Fibroblast of mammary gland (primary cell): Measurements from ENCODE around the gene GRIK3.

Experiments used
- DNase-seq: peaks from one replicate; pipeline ENCODE4 v3.0.0-alpha.2; 2010; ENCODE audit warnings: low read depth
- H3K4me3 ChIP-seq: 2 replicates; pipeline ENCODE4 v1.5.1; 2011; ENCODE audit warnings: low read depth, mild to moderate bottlenecking, low read length, moderate library complexity; ENCODE audit not compliant: control insufficient read depth
- TF ChIP-seq, protein P1 (sequence below): conservative IDR thresholded peaks from 2 replicates; pipeline ENCODE4 v1.5.1; 2011; ENCODE audit warnings: low read depth, low read length, inconsistent platforms; ENCODE audit not compliant: control insufficient read depth, insufficient read depth

Gene GRIK3

GRCh38 chr1:36787312-36787913 lies 246.9 kb downstream of the GRIK3 start:
- TF ChIP-seq, protein P1, sequence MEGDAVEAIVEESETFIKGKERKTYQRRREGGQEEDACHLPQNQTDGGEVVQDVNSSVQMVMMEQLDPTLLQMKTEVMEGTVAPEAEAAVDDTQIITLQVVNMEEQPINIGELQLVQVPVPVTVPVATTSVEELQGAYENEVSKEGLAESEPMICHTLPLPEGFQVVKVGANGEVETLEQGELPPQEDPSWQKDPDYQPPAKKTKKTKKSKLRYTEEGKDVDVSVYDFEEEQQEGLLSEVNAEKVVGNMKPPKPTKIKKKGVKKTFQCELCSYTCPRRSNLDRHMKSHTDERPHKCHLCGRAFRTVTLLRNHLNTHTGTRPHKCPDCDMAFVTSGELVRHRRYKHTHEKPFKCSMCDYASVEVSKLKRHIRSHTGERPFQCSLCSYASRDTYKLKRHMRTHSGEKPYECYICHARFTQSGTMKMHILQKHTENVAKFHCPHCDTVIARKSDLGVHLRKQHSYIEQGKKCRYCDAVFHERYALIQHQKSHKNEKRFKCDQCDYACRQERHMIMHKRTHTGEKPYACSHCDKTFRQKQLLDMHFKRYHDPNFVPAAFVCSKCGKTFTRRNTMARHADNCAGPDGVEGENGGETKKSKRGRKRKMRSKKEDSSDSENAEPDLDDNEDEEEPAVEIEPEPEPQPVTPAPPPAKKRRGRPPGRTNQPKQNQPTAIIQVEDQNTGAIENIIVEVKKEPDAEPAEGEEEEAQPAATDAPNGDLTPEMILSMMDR: no peak
- H3K4me3 ChIP-seq: no peak overlapping the region
- DNase-seq: no peak

- DNase-seq: no peak
- TF ChIP-seq, protein P1: no peak
Observed at GRCh38 chr1:36786425-36786824, 247.9 kb downstream of the GRIK3 start.

GRCh38 chr1:36784147-36784859 lies 250.0 kb downstream of the GRIK3 start:
- TF ChIP-seq, protein P1: no peak
- no peak overlapping the region for H3K4me3 ChIP-seq
- no peak for DNase-seq

More at GRCh38 chr1:36786425-36786824, 247.9 kb downstream of the GRIK3 start:
- no peak overlapping the region for H3K4me3 ChIP-seq

DNA sequence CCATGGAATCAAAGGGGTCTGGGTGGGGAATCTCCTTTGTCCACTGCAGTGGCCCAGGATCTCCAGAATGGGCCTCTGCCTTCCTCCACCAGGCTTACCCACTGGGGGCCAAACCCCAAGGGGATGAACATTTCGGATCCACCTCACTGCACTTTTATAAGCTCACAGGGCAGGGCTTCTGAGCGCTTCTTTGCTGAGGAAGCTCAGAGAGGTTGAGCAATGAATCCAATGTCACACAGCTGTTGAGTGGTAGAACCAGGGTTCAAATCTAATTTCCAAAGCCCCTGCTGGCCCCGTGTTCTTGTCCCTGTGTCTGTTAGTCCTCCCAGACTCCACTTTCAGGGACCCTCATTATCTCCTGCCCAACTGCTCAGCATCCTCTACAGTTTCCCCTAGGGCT lies 250.8 kb downstream of the GRIK3 start:
- TF ChIP-seq, protein P1: no peak
- H3K4me3 ChIP-seq: no peak overlapping the region
- no peak for DNase-seq

DNA sequence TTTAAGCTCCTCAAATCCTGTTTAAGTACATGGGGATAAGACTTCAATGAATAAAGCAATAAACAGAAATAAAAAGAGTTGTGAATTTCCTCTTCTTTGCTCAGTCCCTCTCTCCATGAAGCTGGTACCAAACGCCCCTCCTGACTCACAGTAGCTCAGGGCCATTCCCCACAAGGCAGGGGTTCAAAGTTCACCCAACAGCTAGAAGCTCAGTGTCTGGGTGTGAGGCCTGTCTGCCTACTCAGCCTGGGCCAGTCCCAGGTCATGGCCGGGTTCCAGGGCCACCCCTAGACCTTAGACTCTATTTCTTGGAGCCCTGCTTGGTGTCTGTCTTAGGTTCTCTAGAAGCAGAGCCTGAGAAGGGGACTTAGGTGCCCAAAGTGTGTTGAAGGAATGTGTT lies 251.5 kb downstream of the GRIK3 start:
- DNase-seq: no peak
- no peak overlapping the region for H3K4me3 ChIP-seq
- TF ChIP-seq, protein P1: no peak

DNA sequence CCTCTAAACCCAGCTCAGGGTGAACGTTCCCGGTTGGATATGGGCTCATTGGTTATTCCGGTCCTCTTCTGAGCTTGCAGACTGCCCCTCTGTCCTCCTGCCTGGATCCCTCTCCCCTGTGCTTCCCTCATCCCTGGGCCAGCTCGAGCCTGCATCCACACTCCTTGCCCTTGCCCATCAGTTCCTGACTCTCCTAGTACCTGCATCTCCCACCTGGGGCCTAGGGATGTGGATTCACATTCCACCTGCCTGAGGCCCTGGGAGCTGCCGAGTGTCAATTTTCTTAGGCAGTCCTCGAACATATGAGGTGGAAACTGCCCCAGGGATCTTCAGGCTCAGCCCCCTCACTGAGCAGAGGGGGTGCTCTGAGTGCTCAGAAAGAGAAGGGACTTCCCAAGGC lies 252.2 kb downstream of the GRIK3 start:
- no peak overlapping the region for H3K4me3 ChIP-seq
- TF ChIP-seq, protein P1: no peak
- DNase-seq: no peak

DNA sequence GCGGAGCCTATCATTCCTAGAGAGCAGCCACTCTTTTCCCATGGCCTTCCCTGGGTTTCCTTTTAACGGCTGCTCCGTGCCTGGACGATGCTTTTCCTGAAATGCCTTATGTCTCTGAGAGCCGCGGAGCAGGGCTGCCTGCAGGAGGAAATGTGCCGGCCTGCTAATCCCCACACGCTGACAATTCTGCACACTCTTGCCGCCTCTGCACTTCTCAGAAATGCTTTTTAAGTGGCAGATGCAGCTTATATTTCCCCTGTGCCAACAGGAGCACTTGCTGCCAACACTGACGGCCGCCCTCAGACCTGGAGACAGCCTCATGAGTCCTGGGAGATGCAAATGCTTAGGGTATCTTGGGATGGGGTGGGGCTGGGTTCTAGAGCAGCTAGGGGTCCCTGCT lies 253.2 kb downstream of the GRIK3 start:
- H3K4me3 ChIP-seq: no peak overlapping the region
- TF ChIP-seq, protein P1: no peak
- DNase-seq: no peak
